H9 (cell line): Measurements from ENCODE around the gene POLR3B. TPM values are rescaled to one million over a fixed set of nuclear protein-coding genes. Genes with fewer than 3 reads are reported as not detected.

Experiments used
- DNase-seq: peaks from one replicate; pipeline ENCODE4 v3.0.0-alpha.2; 2017
- H2AFZ ChIP-seq: one replicate; pipeline ENCODE4 v1.6.1; 2013; ENCODE audit warnings: mild to moderate bottlenecking, low read length, control low read depth, moderate library complexity
- H2AK5ac ChIP-seq: 2 replicates; pipeline ENCODE4 v1.6.1; 2013; ENCODE audit warnings: low read length, control low read depth, mixed read lengths; ENCODE audit not compliant: insufficient read length
- H2BK120ac ChIP-seq: one replicate; pipeline ENCODE4 v1.6.1; 2013; ENCODE audit warnings: low read depth, mild to moderate bottlenecking, low read length, control low read depth, inconsistent platforms; ENCODE audit not compliant: poor library complexity, severe bottlenecking
- H2BK12ac ChIP-seq: 2 replicates; pipeline ENCODE4 v1.6.1; 2013; ENCODE audit warnings: low read length, control low read depth, mixed read lengths, low read depth; ENCODE audit not compliant: insufficient read length
- H2BK15ac ChIP-seq: 2 replicates; pipeline ENCODE4 v1.6.1; 2013; ENCODE audit warnings: low read depth, low read length, control low read depth
- H2BK20ac ChIP-seq: one replicate; pipeline ENCODE4 v1.6.1; 2013; ENCODE audit warnings: low read depth, mild to moderate bottlenecking, low read length, control low read depth, inconsistent platforms; ENCODE audit not compliant: poor library complexity, severe bottlenecking
- H2BK5ac ChIP-seq: 2 replicates; pipeline ENCODE4 v1.6.1; 2013; ENCODE audit warnings: low read length, control low read depth, mixed read lengths; ENCODE audit not compliant: insufficient read length
- H3K14ac ChIP-seq: 2 replicates; pipeline ENCODE4 v1.6.1; 2013; ENCODE audit warnings: low read length, control low read depth; ENCODE audit not compliant: insufficient read depth
- H3K18ac ChIP-seq: 2 replicates; pipeline ENCODE4 v1.6.1; 2013; ENCODE audit warnings: low read depth, mild to moderate bottlenecking, mixed read lengths, low read length, control low read depth; ENCODE audit not compliant: insufficient read length
- H3K23ac ChIP-seq: 2 replicates; pipeline ENCODE4 v1.6.1; 2013; ENCODE audit warnings: low read length, control low read depth, mixed read lengths, low read depth; ENCODE audit not compliant: insufficient read length
- H3K23me2 ChIP-seq: 2 replicates; pipeline ENCODE4 v1.6.1; 2013; ENCODE audit warnings: low read depth, mild to moderate bottlenecking, mixed read lengths, low read length, control low read depth; ENCODE audit not compliant: insufficient read length, poor library complexity, severe bottlenecking
- H3K27ac ChIP-seq: 2 replicates; pipeline ENCODE4 v1.5.1; 2013; ENCODE audit warnings: low read length, control low read depth, mixed read lengths, low read depth; ENCODE audit not compliant: insufficient read length
- H3K27me3 ChIP-seq: 2 replicates; pipeline ENCODE4 v1.6.1; 2013; ENCODE audit warnings: low read length, control low read depth, inconsistent platforms; ENCODE audit not compliant: insufficient read depth
- H3K4ac ChIP-seq: 2 replicates; pipeline ENCODE4 v1.6.1; 2013; ENCODE audit warnings: low read depth, mild to moderate bottlenecking, control low read depth, inconsistent platforms, low read length, moderate library complexity
- H3K4me1 ChIP-seq: 2 replicates; pipeline ENCODE4 v1.6.1; 2013; ENCODE audit warnings: low read length, control low read depth, inconsistent platforms; ENCODE audit not compliant: insufficient read depth
- H3K4me2 ChIP-seq: 2 replicates; pipeline ENCODE4 v1.6.1; 2013; ENCODE audit warnings: low read length, control low read depth, mixed read lengths; ENCODE audit not compliant: insufficient read length, insufficient read depth
- H3K56ac ChIP-seq: 2 replicates; pipeline ENCODE4 v1.6.1; 2013; ENCODE audit warnings: low read depth, mild to moderate bottlenecking, mixed read lengths, low read length, control low read depth; ENCODE audit not compliant: insufficient read length
- H3K79me1 ChIP-seq: 2 replicates; pipeline ENCODE4 v1.6.1; 2013; ENCODE audit warnings: low read depth, mild to moderate bottlenecking, moderate library complexity, low read length, control low read depth, inconsistent platforms; ENCODE audit not compliant: insufficient read depth, poor library complexity, severe bottlenecking
- H3K79me2 ChIP-seq: 2 replicates; pipeline ENCODE4 v1.6.1; 2013; ENCODE audit warnings: low read length, control low read depth, inconsistent platforms; ENCODE audit not compliant: insufficient read depth
- H3K9ac ChIP-seq: 2 replicates; pipeline ENCODE4 v1.6.1; 2013; ENCODE audit warnings: low read length, control low read depth, mixed read lengths; ENCODE audit not compliant: insufficient read length; ENCODE audit errors: extremely low read depth
- H3K9me3 ChIP-seq: one replicate; pipeline ENCODE4 v1.6.1; 2013; ENCODE audit warnings: low read depth, low read length, inconsistent platforms; ENCODE audit not compliant: control insufficient read depth
- H3T11ph ChIP-seq: one replicate; pipeline ENCODE4 v1.6.1; 2013; ENCODE audit warnings: mild to moderate bottlenecking, low read length, control low read depth, inconsistent platforms
- H4K20me1 ChIP-seq: one replicate; pipeline ENCODE4 v1.6.1; 2013; ENCODE audit not compliant: control insufficient read depth, insufficient read length, insufficient read depth
- H4K5ac ChIP-seq: 2 replicates; pipeline ENCODE4 v1.6.1; 2013; ENCODE audit warnings: low read depth, mild to moderate bottlenecking, mixed read lengths, low read length, control low read depth; ENCODE audit not compliant: insufficient read length
- H4K8ac ChIP-seq: replicated peaks from 2 replicates; pipeline ENCODE4 v1.6.1; 2013; ENCODE audit warnings: low read length, control low read depth, mixed read lengths, low read depth; ENCODE audit not compliant: insufficient read length
- H4K91ac ChIP-seq: 2 replicates; pipeline ENCODE4 v1.6.1; 2013; ENCODE audit warnings: low read depth, mild to moderate bottlenecking, moderate library complexity, mixed read lengths, low read length, control low read depth; ENCODE audit not compliant: insufficient read length
- H3K27ac Mint-ChIP-seq, 3 experiments: 2 replicates in 2 of 3; 3 replicates in 1 of 3; pipeline ENCODE4 v1.8.0; 2020 to 2021; ENCODE audit warnings: mixed read lengths in 3 of 3, mild to moderate bottlenecking in 1 of 3, moderate library complexity in 1 of 3
- H3K27me3 Mint-ChIP-seq: 2 replicates; pipeline ENCODE4 v1.8.0; 2021; ENCODE audit warnings: low read depth, mild to moderate bottlenecking, moderate library complexity, mixed read lengths
- H3K36me3 Mint-ChIP-seq, 3 experiments: 2 replicates in 2 of 3; 3 replicates in 1 of 3; pipeline ENCODE4 v1.8.0; 2020 to 2021; ENCODE audit warnings: low read depth in 3 of 3, mixed read lengths in 3 of 3; ENCODE audit not compliant: insufficient read depth in 1 of 3
- H3K4me1 Mint-ChIP-seq, 2 experiments: 2 replicates each; pipeline ENCODE4 v1.8.0; 2020; ENCODE audit warnings: mixed read lengths in 2 of 2
- H3K4me3 Mint-ChIP-seq, 2 experiments: 2 replicates in 1 of 2; 3 replicates in 1 of 2; pipeline ENCODE4 v1.8.0; 2020 to 2021; ENCODE audit warnings: mild to moderate bottlenecking in 2 of 2, mixed read lengths in 2 of 2, moderate library complexity in 1 of 2
- H3K9me3 Mint-ChIP-seq, 2 experiments: 2 replicates in 1 of 2; 3 replicates in 1 of 2; pipeline ENCODE4 v1.8.0; 2020; ENCODE audit warnings: mild to moderate bottlenecking in 2 of 2, mixed read lengths in 2 of 2, moderate library complexity in 1 of 2
- WGBS: extraction: QIAGEN DNeasy Blood & Tissue Kit; methylation state at CpG from one replicate; pipeline ENCODE4 v1.1.7; 2013; ENCODE audit warnings: missing lambda C conversion rate, low lambda C conversion rate, mixed read lengths; ENCODE audit not compliant: insufficient read length; ENCODE audit errors: extremely low coverage; 5-methylcytosine and 5-hydroxymethylcytosine counted together
- total RNA-seq: library from RNA; stranded (reverse); gene quantifications from 2 replicates; pipeline ENCODE4 v1.2.1, GENCODE V29; 2021
- TF ChIP-seq, protein P1 (sequence below): fragments of 200-600 bp; sonication (generic); conservative IDR thresholded peaks from 3 replicates; pipeline ENCODE4 v1.8.0; 2021; ENCODE audit warnings: antibody characterized with exemption, mild to moderate bottlenecking

Gene POLR3B
- total RNA-seq, 1 experiment from 2014 or later: 13.4 TPM

DNA sequence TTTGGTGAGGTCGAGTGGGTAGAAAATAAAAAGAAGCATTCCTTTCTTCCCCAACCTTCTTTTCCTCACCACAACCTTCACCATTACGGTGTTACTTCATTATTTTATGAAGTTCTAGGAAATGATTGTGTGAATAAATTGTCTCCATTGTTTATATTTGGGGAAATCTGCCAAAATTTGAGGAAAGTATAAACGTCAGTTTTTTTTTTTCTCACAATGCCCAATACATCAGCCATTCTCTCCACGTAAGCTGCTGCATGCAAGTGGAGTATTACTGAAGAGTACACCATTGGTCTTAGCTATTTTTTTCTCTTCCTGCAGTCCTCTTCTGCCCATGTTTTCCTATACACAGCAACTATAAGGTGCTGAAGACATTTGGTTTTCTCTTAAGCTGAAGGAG lies 9.1 kb upstream of the POLR3B start:
- Histone ChIP-seq H2BK5ac (no peak overlapping the region), H2BK12ac (no peak overlapping the region), H3K18ac (no peak overlapping the region)

More for the DNA sequence above, 9.1 kb upstream of the POLR3B start:
- Histone ChIP-seq H3K4ac (no peak overlapping the region), H3K9me3 (no peaks in the 10 kb centered on the region), H4K91ac (no peak overlapping the region), H3K4me1 (no peaks in the 10 kb centered on the region; the same call in 1 of the 2 replicates), H3K79me1 (no peaks in the 10 kb centered on the region), H4K8ac (no peak overlapping the region), H3K14ac (no peak overlapping the region), H3K27me3 (no peaks in the 10 kb centered on the region), H3K9ac (no peak overlapping the region), H4K5ac (no peak overlapping the region), H2BK15ac (no peak overlapping the region), H2BK20ac (no peak overlapping the region), H4K20me1 (no peaks in the 10 kb centered on the region), H3K4me2 (no peak overlapping the region), H3K27ac (no peak overlapping the region), H3T11ph (no peak overlapping the region), H3K79me2 (no peaks in the 10 kb centered on the region), H3K23me2 (no peaks in the 10 kb centered on the region), H3K23ac (no peak overlapping the region), H3K56ac (no peak overlapping the region), H2BK120ac (no peak overlapping the region), H2AK5ac (no peak overlapping the region), H2AFZ (no peak overlapping the region)
- Mint-ChIP-seq H3K27ac (no peak overlapping the region; a peak in 1 of 7 replicates), H3K36me3 (no peaks in the 10 kb centered on the region), H3K4me1 (no peaks in the 10 kb centered on the region), H3K4me3 (no peak overlapping the region), H3K9me3 (no peaks in the 10 kb centered on the region), H3K27me3 (peaks cover 17% of the 10 kb centered on the region)
- WGBS: no CpG with 5 or more reads among the region's 4 CpGs
- TF ChIP-seq, protein P1, sequence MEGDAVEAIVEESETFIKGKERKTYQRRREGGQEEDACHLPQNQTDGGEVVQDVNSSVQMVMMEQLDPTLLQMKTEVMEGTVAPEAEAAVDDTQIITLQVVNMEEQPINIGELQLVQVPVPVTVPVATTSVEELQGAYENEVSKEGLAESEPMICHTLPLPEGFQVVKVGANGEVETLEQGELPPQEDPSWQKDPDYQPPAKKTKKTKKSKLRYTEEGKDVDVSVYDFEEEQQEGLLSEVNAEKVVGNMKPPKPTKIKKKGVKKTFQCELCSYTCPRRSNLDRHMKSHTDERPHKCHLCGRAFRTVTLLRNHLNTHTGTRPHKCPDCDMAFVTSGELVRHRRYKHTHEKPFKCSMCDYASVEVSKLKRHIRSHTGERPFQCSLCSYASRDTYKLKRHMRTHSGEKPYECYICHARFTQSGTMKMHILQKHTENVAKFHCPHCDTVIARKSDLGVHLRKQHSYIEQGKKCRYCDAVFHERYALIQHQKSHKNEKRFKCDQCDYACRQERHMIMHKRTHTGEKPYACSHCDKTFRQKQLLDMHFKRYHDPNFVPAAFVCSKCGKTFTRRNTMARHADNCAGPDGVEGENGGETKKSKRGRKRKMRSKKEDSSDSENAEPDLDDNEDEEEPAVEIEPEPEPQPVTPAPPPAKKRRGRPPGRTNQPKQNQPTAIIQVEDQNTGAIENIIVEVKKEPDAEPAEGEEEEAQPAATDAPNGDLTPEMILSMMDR: no peak
- no peak for DNase-seq
